HCT116 (cell line): ENCODE measurements around the gene NOTUM. TPM values are rescaled to one million over a fixed set of nuclear protein-coding genes. Genes with fewer than 3 reads are reported as not detected.

Experiments
- ATAC-seq: fragments of 200-7000 bp; cut with Tn5 transposase; 2 replicates; pipeline ENCODE4 v1.9.1; 2020; ENCODE audit warnings: mild to moderate bottlenecking, moderate library complexity
- BruUV-seq: library from RNA; stranded (reverse); fragments of 400-500 nt; replicated peaks from 2 replicates; lab custom pipeline; 2021; lab: Mats Ljungman, UMichigan
- CTCF ChIA-PET: fragments of 300-600 bp; sonication (Branson Sonifier 250); formaldehyde crosslinking; loops from one replicate; lab custom pipeline; 2021; ENCODE audit warnings: antibody characterized with exemption; lab: Charles Lee
- POLR2A ChIA-PET: fragments of 300-600, 350-600 bp; sonication (Branson Sonifier 250); formaldehyde crosslinking; loops from one replicate; lab custom pipeline; 2021; ENCODE audit warnings: antibody characterized with exemption; lab: Charles Lee
- RAD21 ChIA-PET, 2 experiments: fragments of 300-600 bp; sonication (Branson Sonifier 250); formaldehyde crosslinking; loops; one replicate each; lab custom pipeline; 2023; ENCODE audit warnings: low total read pairs in 2 of 2; ENCODE audit not compliant: uncharacterized antibody in 2 of 2, unreplicated experiment in 2 of 2, low non-redundant PET in 1 of 2; lab: Charles Lee
- DNase-seq: peaks from one replicate; pipeline ENCODE4 v3.0.0-alpha.2; 2010; ENCODE audit warnings: low read depth, low spot score
- H2AFZ ChIP-seq: fragments of 200-600 bp; shearing (Covaris generic), sonication (generic); 2 replicates; pipeline ENCODE4 v1.6.1; 2017; ENCODE audit warnings: low read depth, mixed run types, mixed read lengths, antibody characterized with exemption, low read length; ENCODE audit not compliant: poor library complexity, severe bottlenecking
- H3K27ac ChIP-seq: 2 replicates; pipeline ENCODE4 v1.5.1; 2012; ENCODE audit warnings: low read depth, low read length
- H3K27me3 ChIP-seq: fragments of 200-600 bp; sonication (generic); 2 replicates; pipeline ENCODE4 v1.6.1; 2016; ENCODE audit warnings: mixed run types, low read length, mixed read lengths; ENCODE audit not compliant: insufficient read depth
- H3K36me3 ChIP-seq, 2 experiments: fragments of 200-500 bp in 1 of 2; fragments of 200-600 bp in 1 of 2; sonication (Bioruptor generic) in 1 of 2; sonication (generic) in 1 of 2; 2 replicates each; pipeline versions ENCODE4 v1.5.1 to v1.6.1; 2014 to 2016; ENCODE audit warnings: low read length in 2 of 2, inconsistent platforms in 1 of 2, mixed read lengths in 1 of 2, mixed run types in 1 of 2; ENCODE audit not compliant: insufficient read depth in 2 of 2, control insufficient read depth in 1 of 2
- H3K4me1 ChIP-seq, 2 experiments: fragments of 200-600 bp in 1 of 2; sonication (generic) in 1 of 2; 2 replicates each; pipeline versions ENCODE4 v1.5.1 to v1.6.1; 2012 to 2017; ENCODE audit warnings: low read length in 2 of 2, inconsistent platforms in 1 of 2, mild to moderate bottlenecking in 1 of 2, mixed read lengths in 1 of 2, mixed run types in 1 of 2, moderate library complexity in 1 of 2; ENCODE audit not compliant: insufficient read depth in 2 of 2, control insufficient read depth in 1 of 2
- H3K4me2 ChIP-seq: fragments of 200-600 bp; sonication (generic); 2 replicates; pipeline ENCODE4 v1.6.1; 2017; ENCODE audit warnings: mixed run types, low read length, mixed read lengths
- H3K4me3 ChIP-seq, 2 experiments: fragments of 200-600 bp in 1 of 2; sonication (generic) in 1 of 2; replicated peaks in 1 of 2; 2 replicates each; pipeline ENCODE4 v1.5.1; 2011 to 2016; ENCODE audit warnings: low read length in 2 of 2, control low read depth in 1 of 2, low read depth in 1 of 2, mild to moderate bottlenecking in 1 of 2, mixed read lengths in 1 of 2, mixed run types in 1 of 2
- H3K79me2 ChIP-seq: fragments of 200-600 bp; sonication (generic); 2 replicates; pipeline ENCODE4 v1.6.1; 2017; ENCODE audit warnings: mild to moderate bottlenecking, mixed run types, low read length, moderate library complexity, mixed read lengths; ENCODE audit not compliant: insufficient read depth
- H3K9ac ChIP-seq: fragments of 200-600 bp; sonication (generic); 2 replicates; pipeline ENCODE4 v1.6.1; 2016; ENCODE audit warnings: low read length, mixed read lengths
- H3K9me2 ChIP-seq: fragments of 200-600 bp; sonication (generic), shearing (Covaris generic); 2 replicates; pipeline ENCODE4 v1.6.1; 2017; ENCODE audit warnings: mixed run types, mild to moderate bottlenecking, moderate library complexity; ENCODE audit not compliant: insufficient read depth
- H3K9me3 ChIP-seq, 2 experiments: fragments of 200-500 bp in 1 of 2; fragments of 200-600 bp in 1 of 2; sonication (Bioruptor generic) in 1 of 2; sonication (generic) in 1 of 2; 2 replicates each; pipeline ENCODE4 v1.6.1; 2014 to 2017; ENCODE audit warnings: low read length in 2 of 2, mixed read lengths in 2 of 2, inconsistent platforms in 1 of 2, low read depth in 1 of 2, mild to moderate bottlenecking in 1 of 2, mixed run types in 1 of 2, moderate library complexity in 1 of 2; ENCODE audit not compliant: control insufficient read depth in 1 of 2, insufficient read depth in 1 of 2
- H4K20me1 ChIP-seq: fragments of 200-600 bp; sonication (generic), shearing (Covaris generic); 2 replicates; pipeline ENCODE4 v1.6.1; 2017; ENCODE audit warnings: mixed run types, mild to moderate bottlenecking, moderate library complexity; ENCODE audit not compliant: insufficient read depth
- CBX3 ChIP-seq: IDR thresholded peaks from 2 replicates; pipeline ENCODE4 v1.6.1; 2012; ENCODE audit warnings: low read depth
- EGR1 ChIP-seq: IDR thresholded peaks from 2 replicates; pipeline ENCODE4 v1.6.1; 2012; ENCODE audit warnings: low read depth
- ELF1 ChIP-seq: IDR thresholded peaks from 2 replicates; pipeline ENCODE4 v1.6.1; 2012; ENCODE audit warnings: low read depth, borderline replicate concordance
- EZH2 ChIP-seq: fragments of 200-600 bp; sonication (generic); IDR thresholded peaks from 2 replicates; pipeline ENCODE4 v1.6.1; 2017; ENCODE audit warnings: antibody characterized with exemption, mixed run types
- JUND ChIP-seq: IDR thresholded peaks from 2 replicates; pipeline ENCODE4 v1.6.1; 2012
- POLR2AphosphoS5 ChIP-seq: IDR thresholded peaks from 2 replicates; pipeline ENCODE4 v1.6.1; 2011; ENCODE audit warnings: mild to moderate bottlenecking, low read depth, low read length, moderate library complexity
- YY1 ChIP-seq: IDR thresholded peaks from 2 replicates; pipeline ENCODE4 v1.6.1; 2011; ENCODE audit warnings: low read length, low read depth, moderate library complexity, mild to moderate bottlenecking; ENCODE audit not compliant: insufficient replicate concordance; ENCODE audit errors: extremely low read depth
- ZFX ChIP-seq: fragments of 450-650 bp; IDR thresholded peaks from 2 replicates; pipeline ENCODE4 v1.6.1; 2017
- intact Hi-C: fragments of 100-400 bp; cut with micrococcal nuclease; formaldehyde crosslinking; loops from 2 replicates; pipeline ENCODE4 v1.10.0; 2022
- total RNA-seq: library from RNA; stranded (reverse); gene quantifications from one replicate; pipeline ENCODE4 v1.2.1, GENCODE V29; 2021; ENCODE audit not compliant: unreplicated experiment
- TF ChIP-seq, protein P1 (sequence below): IDR thresholded peaks from 2 replicates; pipeline ENCODE4 v1.6.1; 2012; ENCODE audit warnings: low read depth
- TF ChIP-seq, protein P2 (sequence below): IDR thresholded peaks from 2 replicates; pipeline ENCODE4 v1.6.1; 2011; ENCODE audit warnings: mild to moderate bottlenecking, low read length, moderate library complexity; ENCODE audit not compliant: insufficient replicate concordance; ENCODE audit errors: extremely low read depth
- TF ChIP-seq, protein P3 (sequence below), 3 experiments: fragments of 200-600 bp in 1 of 3; sonication (generic) in 1 of 3; IDR thresholded peaks in 2 of 3; conservative IDR thresholded peaks in 1 of 3; 2 replicates each; pipeline ENCODE4 v1.5.1; 2012 to 2017; ENCODE audit warnings: low read depth in 2 of 3, low read length in 2 of 3, antibody characterized with exemption in 1 of 3, borderline replicate concordance in 1 of 3, control low read depth in 1 of 3, mild to moderate bottlenecking in 1 of 3, mixed read lengths in 1 of 3, mixed run types in 1 of 3, moderate library complexity in 1 of 3; ENCODE audit not compliant: insufficient read depth in 1 of 3

Gene NOTUM
- total RNA-seq, 1 experiment from 2014 or later: 12.5 TPM

DNA sequence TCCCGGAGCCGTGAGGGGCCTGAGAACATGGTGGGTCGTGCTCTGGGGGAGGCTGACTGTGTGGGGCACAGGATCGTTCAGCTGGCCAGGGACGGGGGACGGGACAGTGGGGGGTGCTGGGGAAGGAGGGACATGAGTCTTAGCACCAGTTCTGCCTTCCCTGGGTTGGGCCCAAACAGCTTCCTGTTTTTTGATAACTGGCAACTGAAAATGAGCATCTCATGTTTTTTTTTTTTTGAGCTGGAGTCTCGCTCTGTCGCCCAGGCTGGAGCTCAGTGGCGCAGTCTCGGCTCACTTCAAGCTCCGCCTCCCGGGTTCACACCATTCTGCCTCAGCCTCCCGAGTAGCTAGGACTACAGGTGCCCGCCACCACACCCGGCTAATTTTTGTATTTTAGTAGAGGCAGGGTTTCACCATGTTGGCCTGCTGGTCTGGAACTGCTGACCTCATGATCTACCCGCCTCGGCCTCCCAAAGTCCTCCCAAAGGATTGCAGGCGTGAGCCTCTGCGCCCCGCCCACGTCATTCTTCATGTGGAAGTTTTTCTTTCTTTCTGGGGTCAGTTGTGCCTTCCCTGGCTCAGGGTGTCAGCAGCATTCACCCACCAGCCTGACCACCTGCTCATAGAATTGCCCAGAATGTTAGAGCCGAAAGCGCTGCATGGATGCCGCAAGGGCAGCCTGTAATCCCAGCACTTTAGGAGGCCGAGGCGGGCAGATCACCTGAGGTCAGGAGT is 22.8 kb upstream of the NOTUM start:
- Histone ChIP-seq H3K4me2 (no peak overlapping the region), H3K9me3 (no peaks in the 10 kb centered on the region), H3K27me3 (no peaks in the 10 kb centered on the region), H3K36me3 (peaks cover 16 to 22% of the 10 kb centered on the region in 2 experiments), H3K9ac (no peak overlapping the region), H3K79me2 (no peaks in the 10 kb centered on the region; the same call in 1 of the 2 replicates), H3K27ac (no peak overlapping the region)
- ATAC-seq: no peak
- ChIA-PET RAD21 (no interaction called here), POLR2A (no interaction called here)
- no TSS peak for BruUV-seq
- intact Hi-C loops: no loop called here
- DNase-seq: no peak
- TF ChIP-seq EZH2: no peak
- TF ChIP-seq YY1: no peak
- TF ChIP-seq, protein P1, sequence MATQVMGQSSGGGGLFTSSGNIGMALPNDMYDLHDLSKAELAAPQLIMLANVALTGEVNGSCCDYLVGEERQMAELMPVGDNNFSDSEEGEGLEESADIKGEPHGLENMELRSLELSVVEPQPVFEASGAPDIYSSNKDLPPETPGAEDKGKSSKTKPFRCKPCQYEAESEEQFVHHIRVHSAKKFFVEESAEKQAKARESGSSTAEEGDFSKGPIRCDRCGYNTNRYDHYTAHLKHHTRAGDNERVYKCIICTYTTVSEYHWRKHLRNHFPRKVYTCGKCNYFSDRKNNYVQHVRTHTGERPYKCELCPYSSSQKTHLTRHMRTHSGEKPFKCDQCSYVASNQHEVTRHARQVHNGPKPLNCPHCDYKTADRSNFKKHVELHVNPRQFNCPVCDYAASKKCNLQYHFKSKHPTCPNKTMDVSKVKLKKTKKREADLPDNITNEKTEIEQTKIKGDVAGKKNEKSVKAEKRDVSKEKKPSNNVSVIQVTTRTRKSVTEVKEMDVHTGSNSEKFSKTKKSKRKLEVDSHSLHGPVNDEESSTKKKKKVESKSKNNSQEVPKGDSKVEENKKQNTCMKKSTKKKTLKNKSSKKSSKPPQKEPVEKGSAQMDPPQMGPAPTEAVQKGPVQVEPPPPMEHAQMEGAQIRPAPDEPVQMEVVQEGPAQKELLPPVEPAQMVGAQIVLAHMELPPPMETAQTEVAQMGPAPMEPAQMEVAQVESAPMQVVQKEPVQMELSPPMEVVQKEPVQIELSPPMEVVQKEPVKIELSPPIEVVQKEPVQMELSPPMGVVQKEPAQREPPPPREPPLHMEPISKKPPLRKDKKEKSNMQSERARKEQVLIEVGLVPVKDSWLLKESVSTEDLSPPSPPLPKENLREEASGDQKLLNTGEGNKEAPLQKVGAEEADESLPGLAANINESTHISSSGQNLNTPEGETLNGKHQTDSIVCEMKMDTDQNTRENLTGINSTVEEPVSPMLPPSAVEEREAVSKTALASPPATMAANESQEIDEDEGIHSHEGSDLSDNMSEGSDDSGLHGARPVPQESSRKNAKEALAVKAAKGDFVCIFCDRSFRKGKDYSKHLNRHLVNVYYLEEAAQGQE: no peak
- no peak for TF ChIP-seq ELF1
- TF ChIP-seq ZFX: no peak
- TF ChIP-seq POLR2AphosphoS5: no peak
- TF ChIP-seq, protein P2, sequence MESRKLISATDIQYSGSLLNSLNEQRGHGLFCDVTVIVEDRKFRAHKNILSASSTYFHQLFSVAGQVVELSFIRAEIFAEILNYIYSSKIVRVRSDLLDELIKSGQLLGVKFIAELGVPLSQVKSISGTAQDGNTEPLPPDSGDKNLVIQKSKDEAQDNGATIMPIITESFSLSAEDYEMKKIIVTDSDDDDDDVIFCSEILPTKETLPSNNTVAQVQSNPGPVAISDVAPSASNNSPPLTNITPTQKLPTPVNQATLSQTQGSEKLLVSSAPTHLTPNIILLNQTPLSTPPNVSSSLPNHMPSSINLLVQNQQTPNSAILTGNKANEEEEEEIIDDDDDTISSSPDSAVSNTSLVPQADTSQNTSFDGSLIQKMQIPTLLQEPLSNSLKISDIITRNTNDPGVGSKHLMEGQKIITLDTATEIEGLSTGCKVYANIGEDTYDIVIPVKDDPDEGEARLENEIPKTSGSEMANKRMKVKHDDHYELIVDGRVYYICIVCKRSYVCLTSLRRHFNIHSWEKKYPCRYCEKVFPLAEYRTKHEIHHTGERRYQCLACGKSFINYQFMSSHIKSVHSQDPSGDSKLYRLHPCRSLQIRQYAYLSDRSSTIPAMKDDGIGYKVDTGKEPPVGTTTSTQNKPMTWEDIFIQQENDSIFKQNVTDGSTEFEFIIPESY: no peak
- TF ChIP-seq CBX3: no peak
- TF ChIP-seq JUND: no peak
- no peak for TF ChIP-seq EGR1
- TF ChIP-seq, protein P3, sequence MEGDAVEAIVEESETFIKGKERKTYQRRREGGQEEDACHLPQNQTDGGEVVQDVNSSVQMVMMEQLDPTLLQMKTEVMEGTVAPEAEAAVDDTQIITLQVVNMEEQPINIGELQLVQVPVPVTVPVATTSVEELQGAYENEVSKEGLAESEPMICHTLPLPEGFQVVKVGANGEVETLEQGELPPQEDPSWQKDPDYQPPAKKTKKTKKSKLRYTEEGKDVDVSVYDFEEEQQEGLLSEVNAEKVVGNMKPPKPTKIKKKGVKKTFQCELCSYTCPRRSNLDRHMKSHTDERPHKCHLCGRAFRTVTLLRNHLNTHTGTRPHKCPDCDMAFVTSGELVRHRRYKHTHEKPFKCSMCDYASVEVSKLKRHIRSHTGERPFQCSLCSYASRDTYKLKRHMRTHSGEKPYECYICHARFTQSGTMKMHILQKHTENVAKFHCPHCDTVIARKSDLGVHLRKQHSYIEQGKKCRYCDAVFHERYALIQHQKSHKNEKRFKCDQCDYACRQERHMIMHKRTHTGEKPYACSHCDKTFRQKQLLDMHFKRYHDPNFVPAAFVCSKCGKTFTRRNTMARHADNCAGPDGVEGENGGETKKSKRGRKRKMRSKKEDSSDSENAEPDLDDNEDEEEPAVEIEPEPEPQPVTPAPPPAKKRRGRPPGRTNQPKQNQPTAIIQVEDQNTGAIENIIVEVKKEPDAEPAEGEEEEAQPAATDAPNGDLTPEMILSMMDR (IDR thresholded peaks at IDR 0.05 in 2 of 3, conservative IDR thresholded peaks at IDR 0.05 in 1 of 3; ENCODE audit: borderline replicate concordance in 1 of 3, insufficient read depth in 1 of 3, low read depth in 2 of 3, low read length in 2 of 3): no peak
- TF ChIP-seq, all 23 proteins: peak for 0
- peaks cover 0 to 16% of the 10 kb centered on the region in 2 experiments; a peak in 2 of 4 replicates for H3K4me1 ChIP-seq
- CTCF ChIA-PET: interaction anchor here (1.2 kb wide), 1 partner anchor 36 kb away, joined by 3 read pairs; no protein-coding TSS in a partner anchor
- no peaks in the 10 kb centered on the region for H3K9me2 ChIP-seq
- no peak overlapping the region for H3K4me3 ChIP-seq
- no peaks in the 10 kb centered on the region for H4K20me1 ChIP-seq
- H2AFZ ChIP-seq: no peak overlapping the region
